ENCODE data around the gene BDH1. TPM values are rescaled to one million over a fixed set of nuclear protein-coding genes. Genes with fewer than 3 reads are reported as not detected.
A peak's percentile ranks its signal among the peaks of the same experiment; 100 is the strongest.

The BDH1 gene
- total RNA-seq, 1 donor from 2014 or later = 16.8 TPM

DNA sequence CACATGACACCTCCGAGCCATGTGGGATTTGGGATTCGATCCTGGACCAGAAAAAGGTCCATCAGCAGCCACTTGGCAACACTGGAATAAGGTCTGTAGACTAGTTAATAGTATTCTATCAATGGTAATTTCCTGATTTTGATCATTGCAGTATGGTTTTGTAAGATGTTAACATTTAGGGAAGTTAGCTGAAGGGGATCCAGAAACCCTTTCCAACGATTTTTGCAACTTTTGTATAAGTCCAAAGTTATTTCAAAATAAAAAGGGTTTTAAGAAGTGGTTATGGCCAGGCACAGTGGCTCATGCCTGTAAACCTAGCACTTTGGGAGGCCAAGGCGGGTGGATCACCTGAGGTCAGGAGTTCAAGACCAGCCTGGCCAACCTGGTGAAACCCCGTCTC, 10.2 kb downstream of the BDH1 start:
- FAIRE-seq = no peak
- no peak overlapping the region for H3K4me3 ChIP-seq (ENCODE audit: low read depth, low read length)
- no peak for DNase-seq (ENCODE audit: low read depth)
- TF ChIP-seq, protein P1, sequence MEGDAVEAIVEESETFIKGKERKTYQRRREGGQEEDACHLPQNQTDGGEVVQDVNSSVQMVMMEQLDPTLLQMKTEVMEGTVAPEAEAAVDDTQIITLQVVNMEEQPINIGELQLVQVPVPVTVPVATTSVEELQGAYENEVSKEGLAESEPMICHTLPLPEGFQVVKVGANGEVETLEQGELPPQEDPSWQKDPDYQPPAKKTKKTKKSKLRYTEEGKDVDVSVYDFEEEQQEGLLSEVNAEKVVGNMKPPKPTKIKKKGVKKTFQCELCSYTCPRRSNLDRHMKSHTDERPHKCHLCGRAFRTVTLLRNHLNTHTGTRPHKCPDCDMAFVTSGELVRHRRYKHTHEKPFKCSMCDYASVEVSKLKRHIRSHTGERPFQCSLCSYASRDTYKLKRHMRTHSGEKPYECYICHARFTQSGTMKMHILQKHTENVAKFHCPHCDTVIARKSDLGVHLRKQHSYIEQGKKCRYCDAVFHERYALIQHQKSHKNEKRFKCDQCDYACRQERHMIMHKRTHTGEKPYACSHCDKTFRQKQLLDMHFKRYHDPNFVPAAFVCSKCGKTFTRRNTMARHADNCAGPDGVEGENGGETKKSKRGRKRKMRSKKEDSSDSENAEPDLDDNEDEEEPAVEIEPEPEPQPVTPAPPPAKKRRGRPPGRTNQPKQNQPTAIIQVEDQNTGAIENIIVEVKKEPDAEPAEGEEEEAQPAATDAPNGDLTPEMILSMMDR (IDR thresholded peaks at IDR 0.05; ENCODE audit: insufficient read depth, low read length, severe bottlenecking) = no peak
- H3K27me3 ChIP-seq (ENCODE audit: control insufficient read depth, insufficient read depth, low read length) = no peaks in the 10 kb centered on the region
- H3K36me3 ChIP-seq (ENCODE audit: control insufficient read depth, insufficient read depth, low read length) = no peaks in the 10 kb centered on the region

DNA sequence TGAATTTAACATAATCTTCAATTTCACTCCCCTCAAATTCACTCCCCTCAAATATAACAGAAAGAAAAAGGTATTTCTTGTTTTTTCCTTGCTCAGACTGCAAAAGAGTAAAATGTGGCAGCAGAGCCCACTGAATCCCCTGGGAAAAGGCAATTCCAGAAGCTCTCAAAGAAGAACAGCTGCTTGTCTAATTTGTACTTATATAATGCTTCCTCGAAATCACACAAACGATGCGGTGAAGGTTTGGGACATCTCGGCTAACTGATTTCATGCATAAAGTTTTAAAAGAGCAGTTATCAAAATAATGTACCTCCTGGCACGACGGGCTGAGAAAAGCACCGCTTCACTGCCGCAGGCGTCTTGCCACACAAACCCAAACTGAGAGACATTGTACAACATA, 10.7 kb downstream of the BDH1 start:
- no peak for FAIRE-seq
- no peak overlapping the region for H3K4me3 ChIP-seq (ENCODE audit: low read depth, low read length)
- no peaks in the 10 kb centered on the region for H3K36me3 ChIP-seq (ENCODE audit: control insufficient read depth, insufficient read depth, low read length)
- DNase-seq (ENCODE audit: low read depth) = no peak
- TF ChIP-seq, protein P1 (IDR thresholded peaks at IDR 0.05; ENCODE audit: insufficient read depth, low read length, severe bottlenecking) = no peak
- no peaks in the 10 kb centered on the region for H3K27me3 ChIP-seq (ENCODE audit: control insufficient read depth, insufficient read depth, low read length)

DNA sequence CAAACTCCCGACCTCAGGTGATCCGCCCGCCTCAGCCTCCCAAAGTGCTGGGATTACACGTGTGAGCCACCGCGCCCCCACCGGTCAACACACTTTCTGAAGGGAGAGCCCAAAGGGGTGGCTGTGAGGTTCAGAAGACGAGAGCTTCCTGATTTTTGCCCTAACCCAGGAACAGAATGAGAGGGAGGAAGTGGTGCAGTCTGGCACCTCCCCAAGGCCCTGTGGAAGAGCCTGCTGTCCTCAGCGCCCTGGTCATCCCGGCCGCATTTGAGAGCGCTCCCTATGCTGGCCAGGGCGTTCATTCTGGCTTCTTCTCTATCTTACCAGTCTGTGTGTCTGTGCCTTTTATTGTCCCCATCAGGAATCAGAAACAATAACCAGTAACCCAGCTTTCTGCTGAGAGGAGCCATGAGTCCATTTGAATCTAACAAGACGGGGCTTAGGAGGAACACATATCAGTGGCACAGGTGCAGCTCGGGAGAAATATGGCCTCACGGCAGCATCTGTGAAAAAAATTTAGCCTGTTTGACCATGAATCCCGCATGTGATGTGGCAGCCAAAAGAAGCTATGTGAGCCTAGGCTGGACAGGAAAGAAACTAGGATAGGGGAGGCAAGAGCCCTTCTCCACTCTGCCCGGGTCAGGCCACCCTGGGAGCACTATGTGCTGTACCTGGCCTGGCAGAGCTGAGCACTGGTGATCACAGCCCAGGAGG, 12.9 kb downstream of the BDH1 start:
- H3K36me3 ChIP-seq (ENCODE audit: control insufficient read depth, insufficient read depth, low read length) = no peaks in the 10 kb centered on the region
- FAIRE-seq (peak; percentile 52), DNase-seq (ENCODE audit: low read depth) (no peak)
- H3K4me3 ChIP-seq (ENCODE audit: low read depth, low read length) = no peak overlapping the region
- H3K27me3 ChIP-seq (ENCODE audit: control insufficient read depth, insufficient read depth, low read length) = no peaks in the 10 kb centered on the region
- TF ChIP-seq, protein P1 (IDR thresholded peaks at IDR 0.05; ENCODE audit: insufficient read depth, low read length, severe bottlenecking) = no peak

DNA sequence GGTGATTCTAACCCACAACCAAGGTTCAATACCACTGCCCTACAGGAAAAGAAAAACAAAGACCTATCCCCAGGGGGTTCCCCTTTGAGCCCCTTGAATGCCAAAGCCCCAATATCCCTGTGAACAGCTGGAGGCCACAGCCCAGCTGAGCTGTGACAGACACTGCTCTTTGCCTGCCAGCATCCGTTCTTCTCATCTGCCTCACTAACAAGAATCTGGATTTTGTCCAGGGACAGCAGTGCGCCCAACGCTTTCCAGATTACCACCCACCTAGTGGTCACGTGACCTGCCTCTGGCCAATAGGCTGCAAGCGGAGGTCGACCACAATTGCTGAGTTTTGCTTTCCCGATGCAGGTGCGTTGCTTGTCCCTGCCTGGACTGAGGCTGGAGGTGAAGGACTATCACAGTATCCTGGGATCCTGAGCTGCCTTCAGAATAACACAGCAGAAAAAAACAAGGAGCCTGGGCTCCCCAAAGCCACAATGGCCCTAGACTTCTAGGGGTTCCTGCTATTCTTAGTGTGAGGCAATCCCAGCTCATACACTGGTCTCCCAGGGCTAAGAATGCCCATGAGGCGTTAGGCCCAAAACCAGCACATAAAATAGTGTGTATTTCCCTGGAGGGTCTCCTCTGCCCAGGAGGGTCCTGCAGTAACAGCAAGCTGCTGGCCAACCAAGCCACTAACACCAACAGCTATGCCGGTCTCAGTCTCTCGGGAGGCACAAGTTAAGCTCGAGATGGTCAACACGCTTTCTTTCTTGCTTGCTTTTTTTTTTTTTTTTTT, 13.8 kb downstream of the BDH1 start:
- no peak for DNase-seq (ENCODE audit: low read depth)
- FAIRE-seq = no peak
- no peaks in the 10 kb centered on the region for H3K36me3 ChIP-seq (ENCODE audit: control insufficient read depth, insufficient read depth, low read length)
- no peak overlapping the region for H3K4me3 ChIP-seq (ENCODE audit: low read depth, low read length)
- H3K27me3 ChIP-seq (ENCODE audit: control insufficient read depth, insufficient read depth, low read length) = no peaks in the 10 kb centered on the region
- TF ChIP-seq, protein P1 (IDR thresholded peaks at IDR 0.05; ENCODE audit: insufficient read depth, low read length, severe bottlenecking) = no peak

DNA sequence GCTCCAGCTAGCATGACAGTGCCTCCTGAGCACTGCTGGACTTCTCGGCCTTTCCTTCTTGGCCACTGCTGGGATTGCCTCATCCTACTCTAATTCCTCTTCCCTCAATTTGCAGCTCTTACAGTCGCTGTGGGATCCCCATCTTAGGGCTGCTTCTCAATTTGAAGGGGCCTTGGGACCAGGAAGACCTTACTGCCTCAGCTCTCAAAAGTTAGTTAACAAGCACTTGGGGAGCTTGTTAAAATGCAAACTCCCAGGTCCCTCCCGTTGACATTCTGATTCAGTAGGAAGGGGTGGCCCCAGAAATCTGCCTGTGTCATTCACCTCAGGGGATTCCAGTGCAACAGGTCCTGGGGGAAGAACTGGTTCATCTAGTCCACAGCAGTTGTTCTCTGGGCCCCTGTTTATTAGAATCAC, 14.8 kb downstream of the BDH1 start:
- DNase-seq (ENCODE audit: low read depth) (peak; percentile 81), FAIRE-seq (no peak)
- Histone ChIP-seq H3K27me3 (ENCODE audit: control insufficient read depth, insufficient read depth, low read length) (no peaks in the 10 kb centered on the region), H3K36me3 (ENCODE audit: control insufficient read depth, insufficient read depth, low read length) (no peaks in the 10 kb centered on the region), H3K4me3 (ENCODE audit: low read depth, low read length) (no peak overlapping the region)
- TF ChIP-seq, protein P1 (IDR thresholded peaks at IDR 0.05; ENCODE audit: insufficient read depth, low read length, severe bottlenecking) = no peak
